ENCODE measurements around the gene ZDHHC16. TPM values are rescaled to one million over a fixed set of nuclear protein-coding genes. Genes with fewer than 3 reads are reported as not detected.
A peak's percentile ranks its signal among the peaks of the same experiment; 100 is the strongest.

ZDHHC16 gene
- total RNA-seq, 1 donor from 2014 or later = 56.5 TPM

- peaks cover 39% of the 10 kb centered on the region for H3K36me3 ChIP-seq
- peaks cover 29% of the 10 kb centered on the region for H3K4me1 ChIP-seq
- DNase-seq (no peak), ATAC-seq (no peak)
- no peaks in the 10 kb centered on the region for H3K9me3 ChIP-seq
- intact Hi-C loops (cut with DNase I) = no loop called here
- no peak overlapping the region for H3K4me3 ChIP-seq
- no peak for TF ChIP-seq CTCF (IDR thresholded peaks at IDR 0.05)
- H3K27me3 ChIP-seq (ENCODE audit: low read depth) = no peaks in the 10 kb centered on the region
- H3K27ac ChIP-seq = no peak overlapping the region
Measured at GRCh38 chr10:97485647-97486281, 39.8 kb downstream of the ZDHHC16 start.

GRCh38 chr10:97490592-97490991 lies 44.6 kb downstream of the ZDHHC16 start:
- peak; percentile 47 for DNase-seq
- Histone ChIP-seq H3K4me3 (no peak overlapping the region), H3K4me1 (peaks cover 39% of the 10 kb centered on the region)

DNA sequence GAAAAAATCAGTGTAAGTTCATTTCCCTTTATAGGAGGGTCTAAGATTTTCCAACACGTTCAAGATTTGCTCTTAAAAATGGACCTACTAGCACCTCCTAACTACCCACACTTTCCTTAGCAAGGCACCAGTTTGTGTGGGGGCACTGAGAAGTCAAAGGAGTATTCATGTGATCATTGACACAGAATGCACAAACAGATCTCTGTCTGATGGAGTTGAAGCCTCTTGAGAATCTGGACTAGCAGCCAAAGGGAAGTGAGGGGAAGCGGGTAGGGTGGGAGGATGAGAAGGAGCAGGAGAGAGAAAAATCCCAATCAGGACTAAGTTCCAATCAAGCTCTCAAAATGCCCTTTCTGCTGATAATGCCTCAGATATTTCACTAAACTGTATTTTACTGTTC lies 48.2 kb downstream of the ZDHHC16 start:
- Histone ChIP-seq H3K9me3 (no peaks in the 10 kb centered on the region), H3K27ac (no peak overlapping the region), H3K27me3 (ENCODE audit: low read depth) (no peaks in the 10 kb centered on the region), H3K4me3 (no peak overlapping the region), H3K4me1 (peaks cover 58% of the 10 kb centered on the region), H3K36me3 (no peaks in the 10 kb centered on the region)
- no peak for TF ChIP-seq CTCF (IDR thresholded peaks at IDR 0.05)
- ATAC-seq (no peak), DNase-seq (no peak)
- intact Hi-C loops (cut with DNase I) = no loop called here

More at GRCh38 chr10:97490592-97490991, 44.6 kb downstream of the ZDHHC16 start:
- Histone ChIP-seq H3K27ac (peak overlapping the region; percentile 38), H3K27me3 (ENCODE audit: low read depth) (no peaks in the 10 kb centered on the region), H3K9me3 (no peaks in the 10 kb centered on the region), H3K36me3 (peaks cover 3% of the 10 kb centered on the region)
- ATAC-seq = peak; percentile 85 to 86
- TF ChIP-seq CTCF (IDR thresholded peaks at IDR 0.05) = no peak
- intact Hi-C loops (cut with DNase I) = no loop called here

GRCh38 chr10:97494863-97495506 lies 49.0 kb downstream of the ZDHHC16 start:
- DNase-seq (no peak), ATAC-seq (no peak)
- Histone ChIP-seq H3K36me3 (no peaks in the 10 kb centered on the region), H3K27ac (peak overlapping the region; percentile 50), H3K27me3 (ENCODE audit: low read depth) (no peaks in the 10 kb centered on the region), H3K4me1 (peaks cover 53% of the 10 kb centered on the region), H3K4me3 (no peak overlapping the region), H3K9me3 (no peaks in the 10 kb centered on the region)
- TF ChIP-seq CTCF (IDR thresholded peaks at IDR 0.05) = no peak
- intact Hi-C loops (cut with DNase I) = no loop called here

GRCh38 chr10:97497572-97498075 lies 51.6 kb downstream of the ZDHHC16 start:
- Histone ChIP-seq H3K27ac (peak overlapping the region; percentile 91), H3K9me3 (no peaks in the 10 kb centered on the region), H3K27me3 (ENCODE audit: low read depth) (no peaks in the 10 kb centered on the region), H3K4me3 (peak overlapping the region; percentile 99), H3K36me3 (no peaks in the 10 kb centered on the region), H3K4me1 (peaks cover 57% of the 10 kb centered on the region)
- ATAC-seq (peak; percentile 37 to 40), DNase-seq (peak; percentile 86)
- intact Hi-C loops (cut with DNase I) = no loop called here
- TF ChIP-seq CTCF (IDR thresholded peaks at IDR 0.05) = no peak
